Neural cell (in vitro differentiated cells): ENCODE data around the gene TOR1A.

Experiments
- MXI1 ChIP-seq: fragments of 450-650 bp; conservative IDR thresholded peaks from 2 replicates; pipeline ENCODE4 v1.6.1; 2014; ENCODE audit warnings: antibody characterized with exemption, mild to moderate bottlenecking; ENCODE audit not compliant: poor library complexity, severe bottlenecking
- TF ChIP-seq, protein P1 (sequence below): fragments of 450-650 bp; IDR thresholded peaks from 2 replicates; pipeline ENCODE4 v1.5.1; 2014; ENCODE audit warnings: antibody characterized with exemption, mild to moderate bottlenecking, moderate library complexity; ENCODE audit not compliant: poor library complexity, severe bottlenecking

DNA sequence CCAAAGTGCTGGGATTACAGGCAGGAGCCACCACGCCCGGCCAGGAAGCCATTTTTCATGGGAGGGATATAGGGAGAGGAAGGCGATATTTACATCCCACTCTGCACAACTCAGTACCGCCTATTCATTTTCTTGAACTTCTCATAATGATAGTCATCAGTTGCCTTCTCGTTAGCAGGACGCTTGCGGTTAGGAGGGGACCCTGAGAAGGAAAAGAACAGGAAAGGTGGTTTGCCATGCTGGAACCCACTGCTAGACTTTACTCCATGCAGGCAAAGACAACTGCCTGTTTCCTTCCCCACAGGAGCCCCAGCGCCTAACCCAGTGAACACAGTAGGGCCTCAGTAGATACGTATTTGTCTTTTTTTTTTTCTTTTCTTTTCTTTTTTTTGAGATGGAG, 4.1 kb upstream of the TOR1A start:
- TF ChIP-seq, protein P1, sequence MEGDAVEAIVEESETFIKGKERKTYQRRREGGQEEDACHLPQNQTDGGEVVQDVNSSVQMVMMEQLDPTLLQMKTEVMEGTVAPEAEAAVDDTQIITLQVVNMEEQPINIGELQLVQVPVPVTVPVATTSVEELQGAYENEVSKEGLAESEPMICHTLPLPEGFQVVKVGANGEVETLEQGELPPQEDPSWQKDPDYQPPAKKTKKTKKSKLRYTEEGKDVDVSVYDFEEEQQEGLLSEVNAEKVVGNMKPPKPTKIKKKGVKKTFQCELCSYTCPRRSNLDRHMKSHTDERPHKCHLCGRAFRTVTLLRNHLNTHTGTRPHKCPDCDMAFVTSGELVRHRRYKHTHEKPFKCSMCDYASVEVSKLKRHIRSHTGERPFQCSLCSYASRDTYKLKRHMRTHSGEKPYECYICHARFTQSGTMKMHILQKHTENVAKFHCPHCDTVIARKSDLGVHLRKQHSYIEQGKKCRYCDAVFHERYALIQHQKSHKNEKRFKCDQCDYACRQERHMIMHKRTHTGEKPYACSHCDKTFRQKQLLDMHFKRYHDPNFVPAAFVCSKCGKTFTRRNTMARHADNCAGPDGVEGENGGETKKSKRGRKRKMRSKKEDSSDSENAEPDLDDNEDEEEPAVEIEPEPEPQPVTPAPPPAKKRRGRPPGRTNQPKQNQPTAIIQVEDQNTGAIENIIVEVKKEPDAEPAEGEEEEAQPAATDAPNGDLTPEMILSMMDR, result no peak
- no peak for TF ChIP-seq MXI1
